ENCODE results near the gene PNMT. TPM values are rescaled to one million over a fixed set of nuclear protein-coding genes. Genes with fewer than 3 reads are reported as not detected.

The PNMT gene
- total RNA-seq, 1 donor, result not detected

DNA sequence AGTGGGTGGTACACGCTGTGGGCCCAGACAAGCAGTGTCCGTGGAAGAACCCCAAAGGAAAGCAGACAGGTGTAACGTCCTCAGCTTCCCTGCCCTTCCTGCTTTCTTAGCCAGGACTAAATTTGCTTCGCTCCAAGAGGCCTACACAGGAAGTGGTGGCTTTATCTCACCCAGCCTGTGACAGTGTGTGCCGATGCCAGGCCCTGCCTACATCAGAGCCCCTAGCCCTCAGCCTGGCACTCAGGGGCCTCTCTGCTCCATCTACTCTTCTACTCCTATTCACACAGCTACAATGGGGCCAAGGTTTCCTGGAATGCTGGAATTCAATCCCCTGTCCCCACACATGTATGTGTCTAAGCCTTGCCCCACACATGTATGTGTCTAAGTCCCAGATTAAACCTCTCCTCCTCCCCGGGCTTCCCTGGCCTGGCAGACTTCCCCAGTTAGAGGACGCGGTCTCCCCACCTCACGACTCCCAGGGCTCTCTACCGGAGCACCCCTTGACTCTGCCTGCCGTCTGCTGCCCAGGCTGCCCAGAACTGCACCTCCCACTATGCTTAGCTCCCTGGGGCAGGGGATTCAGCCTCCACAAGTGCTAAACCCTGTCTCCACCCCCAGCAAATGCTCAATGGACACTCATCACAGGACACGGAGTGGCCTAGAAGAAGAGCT lies 11.4 kb downstream of the PNMT start:
- H3K4me3 ChIP-seq (ENCODE audit: low read depth, low read length), result no peak overlapping the region
- TF ChIP-seq, protein P1, sequence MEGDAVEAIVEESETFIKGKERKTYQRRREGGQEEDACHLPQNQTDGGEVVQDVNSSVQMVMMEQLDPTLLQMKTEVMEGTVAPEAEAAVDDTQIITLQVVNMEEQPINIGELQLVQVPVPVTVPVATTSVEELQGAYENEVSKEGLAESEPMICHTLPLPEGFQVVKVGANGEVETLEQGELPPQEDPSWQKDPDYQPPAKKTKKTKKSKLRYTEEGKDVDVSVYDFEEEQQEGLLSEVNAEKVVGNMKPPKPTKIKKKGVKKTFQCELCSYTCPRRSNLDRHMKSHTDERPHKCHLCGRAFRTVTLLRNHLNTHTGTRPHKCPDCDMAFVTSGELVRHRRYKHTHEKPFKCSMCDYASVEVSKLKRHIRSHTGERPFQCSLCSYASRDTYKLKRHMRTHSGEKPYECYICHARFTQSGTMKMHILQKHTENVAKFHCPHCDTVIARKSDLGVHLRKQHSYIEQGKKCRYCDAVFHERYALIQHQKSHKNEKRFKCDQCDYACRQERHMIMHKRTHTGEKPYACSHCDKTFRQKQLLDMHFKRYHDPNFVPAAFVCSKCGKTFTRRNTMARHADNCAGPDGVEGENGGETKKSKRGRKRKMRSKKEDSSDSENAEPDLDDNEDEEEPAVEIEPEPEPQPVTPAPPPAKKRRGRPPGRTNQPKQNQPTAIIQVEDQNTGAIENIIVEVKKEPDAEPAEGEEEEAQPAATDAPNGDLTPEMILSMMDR (IDR thresholded peaks at IDR 0.05; ENCODE audit: insufficient read depth, low read length), result no peak
- DNase-seq (ENCODE audit: low read depth), result no peak

DNA sequence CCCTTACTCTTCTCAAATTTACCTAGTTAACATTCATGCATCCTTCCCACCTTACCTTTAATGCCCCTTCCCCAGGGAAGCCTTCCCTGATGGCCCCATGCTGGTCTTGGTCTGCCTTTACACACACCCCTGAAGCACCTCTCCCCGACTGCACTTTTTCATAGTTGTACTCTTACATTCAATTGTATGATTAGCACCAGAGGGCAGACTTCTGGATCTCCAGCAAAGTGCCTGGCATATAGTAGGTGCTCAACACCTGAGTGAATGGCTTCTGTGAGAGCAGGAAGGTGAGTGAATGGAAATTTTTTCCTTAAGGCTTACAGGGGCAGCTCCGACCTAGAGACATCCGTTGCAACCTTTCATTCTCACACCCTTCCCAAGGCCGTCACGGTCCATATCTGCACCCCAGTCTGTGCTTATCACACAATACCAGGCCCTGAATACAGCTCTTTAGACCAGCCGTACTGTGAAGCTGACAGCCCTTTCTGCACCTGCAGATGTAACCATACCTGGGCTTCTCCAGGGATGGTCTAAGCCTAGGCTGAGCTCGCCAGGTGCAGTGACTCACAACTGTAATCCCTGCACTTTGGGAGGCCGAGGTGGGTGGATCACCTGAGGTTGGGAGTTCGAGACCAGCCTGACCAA lies 15.2 kb downstream of the PNMT start:
- no peak for DNase-seq (ENCODE audit: low read depth)
- TF ChIP-seq, protein P1 (IDR thresholded peaks at IDR 0.05; ENCODE audit: insufficient read depth, low read length), result no peak
- H3K4me3 ChIP-seq (ENCODE audit: low read depth, low read length), result no peak overlapping the region

DNA sequence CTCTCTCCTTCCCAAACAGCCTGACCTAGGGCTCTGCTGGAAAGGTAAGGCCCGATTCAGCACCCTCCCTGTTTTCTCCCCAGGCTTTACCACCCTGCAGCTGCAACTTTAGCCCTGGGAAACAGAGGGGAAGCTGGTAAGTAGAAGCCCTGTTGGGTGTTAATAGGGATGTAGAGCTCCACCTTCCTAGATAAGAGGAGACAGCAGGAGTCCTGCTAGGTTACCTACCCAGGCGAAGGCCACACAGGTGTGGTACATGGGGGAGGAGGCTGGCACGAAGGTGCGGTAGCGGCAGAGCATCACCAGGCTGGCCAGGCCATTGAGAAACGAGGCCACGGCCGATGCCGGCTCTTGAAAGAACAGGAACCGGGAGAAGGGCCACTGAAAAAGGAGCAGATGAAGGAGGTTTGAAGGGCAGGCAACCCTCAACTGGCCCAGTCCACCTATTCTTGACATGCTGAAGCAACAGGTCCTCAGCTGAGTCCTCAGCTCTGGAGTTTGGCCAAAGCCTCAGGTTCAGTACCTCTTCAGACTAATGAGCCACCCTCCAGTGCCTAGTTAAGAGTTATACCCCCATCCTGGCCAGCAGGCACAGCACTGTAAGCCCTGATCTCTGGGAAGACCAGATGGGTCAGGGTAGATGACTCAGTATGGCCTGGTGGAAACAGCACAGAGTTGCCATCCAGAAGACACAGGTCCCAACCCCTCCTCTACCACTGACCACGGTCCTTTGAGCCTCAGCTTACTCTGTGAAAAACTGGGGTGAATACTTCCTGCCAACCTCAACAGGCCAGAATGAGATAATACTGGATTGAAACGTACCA lies 16.3 kb downstream of the PNMT start:
- TF ChIP-seq, protein P1 (IDR thresholded peaks at IDR 0.05; ENCODE audit: insufficient read depth, low read length), result no peak
- DNase-seq (ENCODE audit: low read depth), result no peak
- no peak overlapping the region for H3K4me3 ChIP-seq (ENCODE audit: low read depth, low read length)

DNA sequence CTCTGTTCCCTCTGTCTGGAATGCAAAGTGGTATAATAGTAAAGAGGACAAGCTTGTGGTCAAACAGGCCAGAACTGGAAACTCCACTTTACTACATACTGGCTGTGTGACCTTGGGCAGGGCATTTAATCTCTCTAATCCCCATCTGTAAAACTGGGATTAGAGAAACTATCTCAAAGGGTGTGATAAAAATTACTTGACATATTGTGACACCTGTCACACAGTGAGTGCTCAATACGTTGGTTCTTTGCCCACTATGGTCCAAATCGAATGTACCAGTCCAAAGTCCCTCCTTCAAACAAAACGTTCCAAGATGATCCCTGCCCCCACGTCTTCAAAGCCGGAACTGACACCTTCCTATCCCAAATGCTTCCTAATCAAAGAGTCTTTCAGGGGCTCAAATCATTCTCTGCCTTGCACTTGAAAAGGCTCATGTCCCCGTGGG lies 18.9 kb downstream of the PNMT start:
- H3K4me3 ChIP-seq (ENCODE audit: low read depth, low read length), result peak overlapping the region; percentile 82
- TF ChIP-seq, protein P1 (IDR thresholded peaks at IDR 0.05; ENCODE audit: insufficient read depth, low read length), result no peak
- DNase-seq (ENCODE audit: low read depth), result no peak

DNA sequence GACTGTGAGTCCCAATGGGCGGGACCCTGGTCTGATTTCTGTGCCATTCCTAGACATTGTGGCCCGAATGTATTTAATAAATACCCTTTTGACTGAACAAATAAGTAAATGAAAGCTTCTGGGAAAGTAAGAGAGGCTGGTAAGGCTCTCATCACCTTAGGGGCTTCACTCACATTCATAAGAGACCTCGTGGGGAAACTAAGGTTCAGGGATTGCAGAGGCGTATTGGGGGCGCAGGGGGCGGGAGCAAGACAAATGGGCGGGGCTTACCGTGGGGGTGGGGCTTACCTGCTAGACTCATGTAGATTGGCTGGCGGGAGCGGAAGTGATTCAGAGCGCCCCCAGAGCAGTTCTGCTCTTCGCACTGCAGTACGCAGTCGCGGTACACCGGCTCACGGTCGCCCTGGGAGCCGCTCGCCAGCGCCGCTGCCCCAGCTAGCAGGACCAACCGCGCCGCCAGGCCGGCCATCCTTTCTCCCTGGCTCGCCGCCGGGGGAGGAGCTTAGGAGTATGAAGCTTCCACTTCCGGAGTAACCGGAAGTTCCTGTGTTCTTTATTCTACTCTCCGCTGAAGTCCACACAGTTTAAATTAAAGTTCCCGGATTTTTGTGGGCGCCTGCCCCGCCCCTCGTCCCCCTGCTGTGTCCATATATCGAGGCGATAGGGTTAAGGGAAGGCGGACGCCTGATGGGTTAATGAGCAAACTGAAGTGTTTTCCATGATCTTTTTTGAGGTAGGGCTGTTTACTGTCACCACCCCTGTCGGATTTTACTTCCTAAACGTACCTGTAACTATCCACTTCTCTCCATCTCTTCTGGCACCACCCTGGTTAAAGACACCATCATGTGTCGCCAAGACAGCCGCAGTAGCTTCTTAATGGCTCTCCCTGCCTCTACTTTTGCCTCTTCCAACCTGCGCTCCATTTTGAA lies 19.6 kb downstream of the PNMT start, which contains the start of gene PGAP3:
Gene PGAP3, minus strand, starts transcription at position 512 of the 929 bp plus-strand sequence. Its CDS starts 43 bp downstream, at position 469.
- TF ChIP-seq, protein P1 (IDR thresholded peaks at IDR 0.05; ENCODE audit: insufficient read depth, low read length), result no peak
- DNase-seq (ENCODE audit: low read depth), result peak; percentile 88
- H3K4me3 ChIP-seq (ENCODE audit: low read depth, low read length), result peak within 1 kb of the TSS; percentile 82

DNA sequence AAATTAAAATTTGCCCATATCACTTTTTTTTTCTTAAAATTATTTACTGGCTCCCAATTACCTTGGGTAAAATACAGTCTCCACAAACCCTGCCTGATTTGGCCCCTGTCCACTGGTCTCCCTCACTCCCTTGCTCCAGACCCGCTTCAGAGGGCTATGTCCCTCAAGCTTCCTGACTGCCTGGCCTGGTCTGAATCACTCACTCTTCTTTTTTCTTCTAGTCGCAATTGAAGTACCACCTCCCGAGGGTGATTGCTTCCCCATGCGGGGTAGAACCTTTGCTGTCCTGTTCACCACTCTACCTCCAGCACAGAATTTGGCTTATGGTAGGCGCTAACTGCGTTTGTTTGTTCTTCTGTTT lies 20.2 kb downstream of the PNMT start:
- peak overlapping the region; percentile 82 for H3K4me3 ChIP-seq (ENCODE audit: low read depth, low read length)
- peak; percentile 13 for DNase-seq (ENCODE audit: low read depth)
- TF ChIP-seq, protein P1 (IDR thresholded peaks at IDR 0.05; ENCODE audit: insufficient read depth, low read length), result no peak
